CD4-positive, alpha-beta T cell treated with Interferon alpha-2 for 1 hour (primary cell): Measurements from ENCODE around the gene CMTM2.
A peak's percentile ranks its signal among the peaks of the same experiment; 100 is the strongest.
"Not testable (repeated sequence)": the region's sequence is repeated elsewhere in the genome, so short reads cannot be mapped to it uniquely, and the experiment has no call there.

Source experiments
- DNase-seq, 2 donors: peaks; one replicate each; pipeline ENCODE4 v3.0.0-alpha.2; 2020 to 2022

The CMTM2 gene

GRCh38 chr16:66587881-66588600, 8.8 kb downstream of the CMTM2 start:
- DNase-seq = no peak

GRCh38 chr16:66588981-66589713, 9.9 kb downstream of the CMTM2 start:
- DNase-seq = peak; percentile 80 to 81

GRCh38 chr16:66590322-66590721, 11.1 kb downstream of the CMTM2 start:
- DNase-seq = peak in 1 of 2 donors; percentile 58

- no peak for DNase-seq
These were observed 11.8 kb downstream of the CMTM2 start for GRCh38 chr16:66591018-66591417.

GRCh38 chr16:66592241-66592640, 13.0 kb downstream of the CMTM2 start:
- DNase-seq = no peak

- DNase-seq = no peak
These were observed 13.6 kb downstream of the CMTM2 start for GRCh38 chr16:66592814-66593213.

GRCh38 chr16:66594739-66595138, 15.5 kb downstream of the CMTM2 start:
- DNase-seq = no peak

GRCh38 chr16:66596559-66596958, 17.3 kb downstream of the CMTM2 start:
- DNase-seq = not testable (repeated sequence)

GRCh38 chr16:66596986-66597848, 18.0 kb downstream of the CMTM2 start:
- no peak for DNase-seq

GRCh38 chr16:66598111-66598510, 18.8 kb downstream of the CMTM2 start:
- DNase-seq = no peak

GRCh38 chr16:66599726-66600125, 20.5 kb downstream of the CMTM2 start:
- no peak for DNase-seq

GRCh38 chr16:66600477-66600876, 21.2 kb downstream of the CMTM2 start:
- no peak for DNase-seq

- DNase-seq = no peak
These were observed 22.2 kb downstream of the CMTM2 start for GRCh38 chr16:66601471-66601870.

GRCh38 chr16:66603537-66604375, 24.5 kb downstream of the CMTM2 start:
- DNase-seq = peak; percentile 80 to 87

- DNase-seq = peak; percentile 70 to 80
These were observed 25.3 kb downstream of the CMTM2 start, which contains the start of gene CMTM3 for GRCh38 chr16:66604376-66605176. Gene CMTM3, plus strand, starts transcription at chr16:66604704. Its CDS starts 102 bp downstream, at chr16:66604806.

- DNase-seq = no peak
These were observed 26.1 kb downstream of the CMTM2 start for GRCh38 chr16:66605177-66605978.

GRCh38 chr16:66605979-66606751, 26.9 kb downstream of the CMTM2 start:
- DNase-seq = peak; percentile 13 to 23

GRCh38 chr16:66608241-66609138, 29.2 kb downstream of the CMTM2 start:
- DNase-seq = peak; percentile 72 to 85

GRCh38 chr16:66609139-66609510, 29.9 kb downstream of the CMTM2 start:
- DNase-seq = no peak
